Activated naive CD8-positive, alpha-beta T cell treated with anti-CD3 and anti-CD28 coated beads, Interleukin-2, amount 50 U/mL, for 24 hours (primary cell): ENCODE data around the gene GARIN5B.

ENCODE experiments used
- ATAC-seq: fragments of 150-1000 bp; cut with Tn5 transposase; one replicate; pipeline ENCODE4 v1.10.0; 2021
- DNase-seq: peaks from one replicate; pipeline ENCODE4 v3.0.0; 2021
- H3K27ac Mint-ChIP-seq: one replicate; pipeline ENCODE4 v1.8.0; 2021; ENCODE audit warnings: mild to moderate bottlenecking, mixed read lengths
- H3K27me3 Mint-ChIP-seq: one replicate; pipeline ENCODE4 v1.8.0; 2021; ENCODE audit warnings: mixed read lengths
- H3K36me3 Mint-ChIP-seq: one replicate; pipeline ENCODE4 v1.8.0; 2021; ENCODE audit warnings: low read depth, mixed read lengths
- H3K4me1 Mint-ChIP-seq: one replicate; pipeline ENCODE4 v1.8.0; 2021; ENCODE audit warnings: mixed read lengths
- H3K4me3 Mint-ChIP-seq: one replicate; pipeline ENCODE4 v1.8.0; 2021; ENCODE audit warnings: mild to moderate bottlenecking, moderate library complexity, mixed read lengths
- H3K9me3 Mint-ChIP-seq: one replicate; pipeline ENCODE4 v1.8.0; 2021; ENCODE audit warnings: mixed read lengths

The GARIN5B gene

GRCh38 chr19:55352549-55353145 is 10.4 kb downstream of the GARIN5B start:
- Mint-ChIP-seq H3K4me3 (peak overlapping the region; percentile 62), H3K27me3 (peaks cover 53% of the 10 kb centered on the region), H3K27ac (no peak overlapping the region), H3K4me1 (peaks cover 18% of the 10 kb centered on the region), H3K36me3 (no peaks in the 10 kb centered on the region), H3K9me3 (no peaks in the 10 kb centered on the region)
- no peak for ATAC-seq
- no peak for DNase-seq

- ATAC-seq (no peak), DNase-seq (no peak)
- Mint-ChIP-seq H3K27ac (no peak overlapping the region), H3K9me3 (no peaks in the 10 kb centered on the region), H3K27me3 (peaks cover 49% of the 10 kb centered on the region), H3K4me1 (peaks cover 18% of the 10 kb centered on the region), H3K4me3 (no peak overlapping the region), H3K36me3 (no peaks in the 10 kb centered on the region)
Observed at GRCh38 chr19:55352040-55352439, 11.0 kb downstream of the GARIN5B start.

GRCh38 chr19:55350620-55351315 is 12.3 kb downstream of the GARIN5B start:
- ATAC-seq, result no peak
- DNase-seq, result no peak
- H3K4me3 Mint-ChIP-seq, result no peak overlapping the region
- peaks cover 18% of the 10 kb centered on the region for H3K4me1 Mint-ChIP-seq
- no peak overlapping the region for H3K27ac Mint-ChIP-seq
- no peaks in the 10 kb centered on the region for H3K36me3 Mint-ChIP-seq
- H3K27me3 Mint-ChIP-seq, result peaks cover 40% of the 10 kb centered on the region
- H3K9me3 Mint-ChIP-seq, result no peaks in the 10 kb centered on the region

- ATAC-seq (no peak), DNase-seq (no peak)
- peaks cover 15% of the 10 kb centered on the region for H3K4me1 Mint-ChIP-seq
- no peaks in the 10 kb centered on the region for H3K9me3 Mint-ChIP-seq
- H3K27me3 Mint-ChIP-seq, result peaks cover 27% of the 10 kb centered on the region
- H3K4me3 Mint-ChIP-seq, result no peak overlapping the region
- no peak overlapping the region for H3K27ac Mint-ChIP-seq
- H3K36me3 Mint-ChIP-seq, result peaks cover 3% of the 10 kb centered on the region
Observed at GRCh38 chr19:55348317-55349034, 14.6 kb downstream of the GARIN5B start.

- peaks cover 3% of the 10 kb centered on the region for H3K36me3 Mint-ChIP-seq
- no peak overlapping the region for H3K27ac Mint-ChIP-seq
- no peak for ATAC-seq
- H3K9me3 Mint-ChIP-seq, result no peaks in the 10 kb centered on the region
- no peak overlapping the region for H3K4me3 Mint-ChIP-seq
- H3K4me1 Mint-ChIP-seq, result peaks cover 5% of the 10 kb centered on the region
- peaks cover 17% of the 10 kb centered on the region for H3K27me3 Mint-ChIP-seq
- no peak for DNase-seq
Observed at GRCh38 chr19:55347442-55348009, 15.5 kb downstream of the GARIN5B start.

- Mint-ChIP-seq H3K36me3 (peaks cover 3% of the 10 kb centered on the region), H3K27me3 (peaks cover 11% of the 10 kb centered on the region), H3K27ac (no peak overlapping the region), H3K9me3 (no peaks in the 10 kb centered on the region), H3K4me3 (no peak overlapping the region), H3K4me1 (peaks cover 2% of the 10 kb centered on the region)
- ATAC-seq (no peak), DNase-seq (no peak)
Observed at GRCh38 chr19:55346725-55347441, 16.2 kb downstream of the GARIN5B start.

- DNase-seq (no peak), ATAC-seq (no peak)
- H3K4me3 Mint-ChIP-seq, result no peak overlapping the region
- peaks cover 3% of the 10 kb centered on the region for H3K27me3 Mint-ChIP-seq
- no peak overlapping the region for H3K27ac Mint-ChIP-seq
- H3K4me1 Mint-ChIP-seq, result peaks cover 5% of the 10 kb centered on the region
- H3K36me3 Mint-ChIP-seq, result peaks cover 5% of the 10 kb centered on the region
- H3K9me3 Mint-ChIP-seq, result no peaks in the 10 kb centered on the region
Observed at GRCh38 chr19:55345818-55346724, 17.0 kb downstream of the GARIN5B start.

GRCh38 chr19:55345101-55345817 is 17.8 kb downstream of the GARIN5B start:
- Mint-ChIP-seq H3K9me3 (no peaks in the 10 kb centered on the region), H3K4me3 (no peak overlapping the region), H3K4me1 (peaks cover 12% of the 10 kb centered on the region), H3K27ac (no peak overlapping the region), H3K27me3 (no peaks in the 10 kb centered on the region), H3K36me3 (peaks cover 5% of the 10 kb centered on the region)
- no peak for DNase-seq
- ATAC-seq, result no peak

- no peak overlapping the region for H3K4me3 Mint-ChIP-seq
- H3K9me3 Mint-ChIP-seq, result no peaks in the 10 kb centered on the region
- DNase-seq (no peak), ATAC-seq (no peak)
- H3K27me3 Mint-ChIP-seq, result peaks cover 3% of the 10 kb centered on the region
- H3K36me3 Mint-ChIP-seq, result peaks cover 7% of the 10 kb centered on the region
- H3K27ac Mint-ChIP-seq, result no peak overlapping the region
- peaks cover 15% of the 10 kb centered on the region for H3K4me1 Mint-ChIP-seq
Observed at GRCh38 chr19:55344444-55344843, 18.6 kb downstream of the GARIN5B start.

- Mint-ChIP-seq H3K27me3 (peaks cover 10% of the 10 kb centered on the region), H3K4me1 (peaks cover 24% of the 10 kb centered on the region), H3K36me3 (peaks cover 8% of the 10 kb centered on the region), H3K27ac (no peak overlapping the region), H3K9me3 (no peaks in the 10 kb centered on the region), H3K4me3 (peak overlapping the region; percentile 71)
- no peak for ATAC-seq
- no peak for DNase-seq
Observed at GRCh38 chr19:55341595-55342531, 21.2 kb downstream of the GARIN5B start.

GRCh38 chr19:55341171-55341588 is 21.9 kb downstream of the GARIN5B start:
- Mint-ChIP-seq H3K27ac (peak overlapping the region; percentile 86), H3K4me1 (peaks cover 24% of the 10 kb centered on the region), H3K9me3 (no peaks in the 10 kb centered on the region), H3K4me3 (peak overlapping the region; percentile 87), H3K27me3 (peaks cover 11% of the 10 kb centered on the region), H3K36me3 (peaks cover 8% of the 10 kb centered on the region)
- DNase-seq (peak; percentile 81), ATAC-seq (no peak)

- Mint-ChIP-seq H3K9me3 (no peaks in the 10 kb centered on the region), H3K4me1 (peaks cover 24% of the 10 kb centered on the region)
- DNase-seq, result peak; percentile 35
Observed at GRCh38 chr19:55340784-55341147, 22.3 kb downstream of the GARIN5B start.

More at GRCh38 chr19:55340784-55341147, 22.3 kb downstream of the GARIN5B start:
- Mint-ChIP-seq H3K27ac (peak overlapping the region; percentile 86), H3K27me3 (peaks cover 12% of the 10 kb centered on the region), H3K36me3 (peaks cover 8% of the 10 kb centered on the region), H3K4me3 (peak overlapping the region; percentile 87)
- ATAC-seq, result no peak
